K562 (cell line): Measurements from ENCODE around the gene PYGM. TPM values are rescaled to one million over a fixed set of nuclear protein-coding genes. Genes with fewer than 3 reads are reported as not detected.

Experiments
- ATAC-seq: fragments of 200-7000 bp; cut with Tn5 transposase; 3 replicates; pipeline ENCODE4 v1.9.1; 2020; ENCODE audit warnings: moderate library complexity
- BruUV-seq: library from RNA; stranded (reverse); fragments of 400-500 nt; replicated peaks from 2 replicates; lab custom pipeline; 2021; lab: Mats Ljungman, UMichigan
- CTCF ChIA-PET: fragments of 300-600 bp; formaldehyde crosslinking; extraction: SDS; loops from one replicate; lab custom pipeline; 2021; ENCODE audit warnings: low intra/inter-chr PET ratio; lab: Yijun Ruan, JAX
- POLR2A ChIA-PET: fragments of 300-600, 350-650 bp; sonication (Branson Sonifier 250); formaldehyde crosslinking; extraction: SDS; loops from one replicate; lab custom pipeline; 2021; ENCODE audit warnings: antibody characterized with exemption, inconsistent platforms; lab: Yijun Ruan, JAX
- DNase-seq, 4 experiments: peaks; one replicate each; pipeline versions ENCODE4 v3.0.0 to v3.0.0-alpha.2; 2011 to 2018; ENCODE audit warnings: low spot score in 3 of 4, mixed read lengths in 3 of 4; ENCODE audit errors: extremely low read depth in 1 of 4
- FAIRE-seq: peaks from 2 replicates; lab custom pipeline; 2011; peaks lifted over from hg19 to GRCh38; lab: Jason Lieb, UNC
- H2AFZ ChIP-seq: 2 replicates; pipeline ENCODE4 v1.6.0; 2011; ENCODE audit warnings: low read depth, low read length, control low read depth, inconsistent platforms
- H3K27ac ChIP-seq: fragments of 200-600 bp; 3 replicates; pipeline ENCODE4 v1.8.0; 2011; ENCODE audit warnings: low read depth, mild to moderate bottlenecking, control low read depth, inconsistent platforms, low read length, moderate library complexity, mixed read lengths; ENCODE audit errors: extremely low read depth
- H3K27me3 ChIP-seq, 2 experiments: fragments of 300-600 bp in 1 of 2; 2 replicates in 1 of 2; 3 replicates in 1 of 2; pipeline versions ENCODE4 v1.6.0 to v1.8.0; 2011; ENCODE audit warnings: inconsistent platforms in 2 of 2, low read length in 2 of 2, mild to moderate bottlenecking in 1 of 2, mixed read lengths in 1 of 2, moderate library complexity in 1 of 2; ENCODE audit not compliant: control insufficient read depth in 2 of 2, insufficient read depth in 2 of 2
- H3K36me3 ChIP-seq: fragments of 300-600 bp; 3 replicates; pipeline ENCODE4 v1.8.0; 2011; ENCODE audit warnings: mild to moderate bottlenecking, low read length, inconsistent platforms; ENCODE audit not compliant: control insufficient read depth, insufficient read depth
- H3K4me1 ChIP-seq, 2 experiments: fragments of 200-600 bp in 1 of 2; replicated peaks in 1 of 2; 2 replicates in 1 of 2; 3 replicates in 1 of 2; pipeline versions ENCODE4 v1.5.1 to v1.8.0; 2011; ENCODE audit warnings: inconsistent platforms in 2 of 2, low read length in 2 of 2, mild to moderate bottlenecking in 1 of 2, mixed read lengths in 1 of 2, moderate library complexity in 1 of 2; ENCODE audit not compliant: control insufficient read depth in 2 of 2, insufficient read depth in 2 of 2
- H3K4me2 ChIP-seq: 2 replicates; pipeline ENCODE4 v1.6.1; 2011; ENCODE audit warnings: low read length, control low read depth, inconsistent platforms, mixed read lengths; ENCODE audit not compliant: insufficient read depth
- H3K4me3 ChIP-seq: fragments of 200-600 bp; sonication (generic), shearing (Covaris generic); 2 replicates; pipeline ENCODE4 v1.5.1; 2016; ENCODE audit warnings: control low read depth, inconsistent platforms
- H3K79me2 ChIP-seq: fragments of 200-600 bp; 3 replicates; pipeline ENCODE4 v1.8.0; 2011; ENCODE audit warnings: low read length, inconsistent platforms; ENCODE audit not compliant: control insufficient read depth, insufficient read depth
- H3K9ac ChIP-seq, 2 experiments: 2 replicates each; pipeline versions ENCODE4 v1.6.0 to v1.6.1; 2011; ENCODE audit warnings: low read depth in 2 of 2, low read length in 2 of 2, control low read depth in 1 of 2, inconsistent platforms in 1 of 2, mild to moderate bottlenecking in 1 of 2, mixed read lengths in 1 of 2; ENCODE audit not compliant: insufficient read depth in 1 of 2
- H3K9me1 ChIP-seq: one replicate; pipeline ENCODE4 v1.6.0; 2011; ENCODE audit warnings: inconsistent platforms, mild to moderate bottlenecking, low read length, moderate library complexity; ENCODE audit not compliant: control insufficient read depth, insufficient read depth
- H3K9me3 ChIP-seq: replicated peaks from 2 replicates; pipeline ENCODE4 v1.5.1; 2011; ENCODE audit warnings: low read depth, low read length, inconsistent platforms; ENCODE audit not compliant: control insufficient read depth, insufficient read depth
- H4K20me1 ChIP-seq: replicated peaks from 2 replicates; pipeline ENCODE4 v1.6.1; 2011; ENCODE audit warnings: low read length, inconsistent platforms, mixed read lengths; ENCODE audit not compliant: control insufficient read depth, insufficient read depth
- CEBPZ ChIP-seq: fragments of 150-350 bp; IDR thresholded peaks from 2 replicates; pipeline ENCODE4 v1.6.1; 2014; ENCODE audit warnings: low read depth, mild to moderate bottlenecking, low read length, borderline replicate concordance
- CXXC5 ChIP-seq: fragments of 250-450 bp; sonication (Bioruptor Pico); IDR thresholded peaks from 2 replicates; pipeline ENCODE4 v1.8.0; 2022; ENCODE audit warnings: inconsistent platforms, mild to moderate bottlenecking, moderate library complexity
- EP400 ChIP-seq: fragments of 450-650 bp; IDR thresholded peaks from 2 replicates; pipeline ENCODE4 v1.6.1; 2017; ENCODE audit warnings: antibody characterized with exemption, mild to moderate bottlenecking, moderate library complexity
- EZH2 ChIP-seq: IDR thresholded peaks from 2 replicates; pipeline ENCODE4 v1.6.1; 2012; ENCODE audit warnings: low read depth, mild to moderate bottlenecking, inconsistent platforms, low read length, borderline replicate concordance
- GABPB1 ChIP-seq: sonication (generic); formaldehyde crosslinking; IDR thresholded peaks from 2 replicates; pipeline ENCODE4 v1.8.0; 2022; ENCODE audit warnings: mild to moderate bottlenecking, missing genetic modification reagents
- JUND ChIP-seq, 2 experiments: IDR thresholded peaks; 2 replicates in 1 of 2; 3 replicates in 1 of 2; pipeline ENCODE4 v1.6.1; 2011; ENCODE audit warnings: borderline replicate concordance in 2 of 2, low read depth in 2 of 2, low read length in 2 of 2, improper control_type of control experiment in 1 of 2, missing biosample characterization in 1 of 2, missing genetic modification characterization in 1 of 2, missing genetic modification reagents in 1 of 2
- KDM5B ChIP-seq: fragments of 200-600 bp; sonication (generic); IDR thresholded peaks from 2 replicates; pipeline ENCODE4 v1.6.1; 2012; ENCODE audit warnings: low read depth, mild to moderate bottlenecking, moderate library complexity, low read length, control low read depth, inconsistent platforms; ENCODE audit not compliant: insufficient replicate concordance
- SRF ChIP-seq, 2 experiments: fragments of 250-450, 450-650 bp in 1 of 2; sonication (Bioruptor Pico) in 1 of 2; sonication (generic) in 1 of 2; formaldehyde crosslinking; IDR thresholded peaks; 2 replicates each; pipeline versions ENCODE4 v1.5.0 to v1.5.1; 2020 to 2022; ENCODE audit warnings: mild to moderate bottlenecking in 1 of 2, missing genetic modification reagents in 1 of 2
- ZNF224 ChIP-seq: sonication (generic); formaldehyde crosslinking; IDR thresholded peaks from 2 replicates; pipeline ENCODE4 v1.8.0; 2022; ENCODE audit warnings: mild to moderate bottlenecking, missing genetic modification reagents
- WGBS: fragments of 100-300 bp; shearing (Covaris generic); methylation state at CpG from one replicate; pipeline ENCODE4 v1.1.6; 2016; ENCODE audit warnings: low coverage, mixed read lengths; ENCODE audit not compliant: insufficient coverage; ENCODE audit errors: missing lambda C conversion rate; 5-methylcytosine and 5-hydroxymethylcytosine counted together
- in situ Hi-C: fragments of 300-500 bp; cut with MboI; formaldehyde crosslinking; loops from 4 replicates; pipeline ENCODE4 v1.15.0; 2018; ENCODE audit warnings: inconsistent platforms, mixed read lengths
- intact Hi-C: fragments of 100-400 bp; cut with micrococcal nuclease; formaldehyde crosslinking; loops from 2 replicates; pipeline ENCODE4 v1.14.2; 2022
- polyA plus RNA-seq, 8 experiments: library from polyadenylated mRNA; depleted of rRNA in 4 of 8; stranded (reverse) in 5 of 8; unstranded in 3 of 8; fragments of >200 nt; fragmentation: Nextera tagmentation in 2 of 8; fragmentation: Illumina TruSeq in 1 of 8; extraction: Ambion mirVana in 2 of 8; extraction: Trizol in 1 of 8; gene quantifications; 2 replicates each; pipeline versions ENCODE4 v1.2.1 to v1.2.3, GENCODE V29; 2011 to 2014; ENCODE audit warnings: inconsistent platforms in 1 of 8, missing spikeins in 1 of 8
- total RNA-seq, 7 experiments: library from RNA; depleted of rRNA in 6 of 7; stranded (reverse); fragments of >200 nt in 6 of 7; fragmentation: Illumina TruSeq in 2 of 7; extraction: Trizol in 2 of 7; gene quantifications; 2 replicates each; pipeline versions ENCODE4 v1.2.1 to v1.2.3, GENCODE V29; 2011 to 2021; ENCODE audit warnings: low replicate concordance in 1 of 7
- TF ChIP-seq, protein P1 (sequence below): fragments of 200-800 bp; sonication (Bioruptor generic); IDR thresholded peaks from 2 replicates; pipeline ENCODE4 v1.6.1; 2017; ENCODE audit warnings: missing genetic modification characterization, missing compliant biosample characterization
- TF ChIP-seq, protein P2 (sequence below), 2 experiments: fragments of 450-650 bp; conservative IDR thresholded peaks; 2 replicates each; pipeline ENCODE4 v1.6.1; 2017; ENCODE audit warnings: mild to moderate bottlenecking in 2 of 2, moderate library complexity in 2 of 2

The PYGM gene
- total and polyA plus RNA-seq, 9 of the 15 experiments (the other 6 are each of a cell fraction or from before 2014, with no cell fraction given), result 0.07 to 1.5 (median 0.68) TPM

- peak within 1 kb of the TSS; percentile 67 for H3K4me3 ChIP-seq
- in situ Hi-C loops, result no loop called here
- BruUV-seq, result no TSS peak
- H3K4me2 ChIP-seq, result peak within 1 kb of the TSS; percentile 96
- H3K4me1 ChIP-seq, result peaks cover 6 to 18% of the 10 kb centered on the region in 2 experiments; a peak in 3 of 5 replicates
- DNase-seq (peak; percentile 96 to 100 (median 98)), FAIRE-seq (peak; percentile 100), ATAC-seq (peak; percentile 97)
- H3K9me1 ChIP-seq, result peaks cover 9% of the 10 kb centered on the region
- H2AFZ ChIP-seq, result peak within 1 kb of the TSS; percentile 61
- peaks cover 23% of the 10 kb centered on the region for H4K20me1 ChIP-seq
- intact Hi-C loops, result loop anchor here (1.0 to 5.0 kb wide), 3 partner anchors 24 to 109 kb away; partner anchors contain the start of gene MAP4K2
- H3K27ac ChIP-seq, result peak within 1 kb of the TSS; percentile 97
- H3K9ac ChIP-seq, result peak within 1 kb of the TSS; percentile 95
- peaks cover 38% of the 10 kb centered on the region for H3K36me3 ChIP-seq
- no peaks in the 10 kb centered on the region for H3K9me3 ChIP-seq
- H3K27me3 ChIP-seq, result no peaks in the 10 kb centered on the region
- under 1% methylated on average over 46 of the region's 80 CpGs for WGBS
- POLR2A ChIA-PET, result interaction anchor here (0.5 to 10.8 kb wide), 24 partner anchors 9 to 1947 kb away, joined by 3 to 168 read pairs (median 4); partner anchors contain the start of genes ATG2A, MAP4K2, MEN1 and PYGM
- peaks cover 44% of the 10 kb centered on the region for H3K79me2 ChIP-seq
- CTCF ChIA-PET, result interaction anchor here (0.7 kb wide), 1 partner anchor 476 kb away, joined by 4 read pairs; no protein-coding TSS in a partner anchor
- peak; percentile 88 for TF ChIP-seq JUND (IDR thresholded peaks at IDR 0.05; ENCODE audit: borderline replicate concordance, low read depth, low read length)
- peak; percentile 79; the same call in 1 of the 3 replicates for TF ChIP-seq JUND (tag; IDR thresholded peaks at IDR 0.05; ENCODE audit: borderline replicate concordance, low read depth, low read length)
- peak; percentile 82 for TF ChIP-seq EP400
- TF ChIP-seq CEBPZ, result no peak
- peak; percentile 37; the same call in 1 of the 2 replicates for TF ChIP-seq GABPB1 (CRISPR knock-in tag)
- TF ChIP-seq, protein P1, sequence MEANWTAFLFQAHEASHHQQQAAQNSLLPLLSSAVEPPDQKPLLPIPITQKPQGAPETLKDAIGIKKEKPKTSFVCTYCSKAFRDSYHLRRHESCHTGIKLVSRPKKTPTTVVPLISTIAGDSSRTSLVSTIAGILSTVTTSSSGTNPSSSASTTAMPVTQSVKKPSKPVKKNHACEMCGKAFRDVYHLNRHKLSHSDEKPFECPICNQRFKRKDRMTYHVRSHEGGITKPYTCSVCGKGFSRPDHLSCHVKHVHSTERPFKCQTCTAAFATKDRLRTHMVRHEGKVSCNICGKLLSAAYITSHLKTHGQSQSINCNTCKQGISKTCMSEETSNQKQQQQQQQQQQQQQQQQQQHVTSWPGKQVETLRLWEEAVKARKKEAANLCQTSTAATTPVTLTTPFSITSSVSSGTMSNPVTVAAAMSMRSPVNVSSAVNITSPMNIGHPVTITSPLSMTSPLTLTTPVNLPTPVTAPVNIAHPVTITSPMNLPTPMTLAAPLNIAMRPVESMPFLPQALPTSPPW, result peak; percentile 78
- TF ChIP-seq SRF (CRISPR knock-in tag; IDR thresholded peaks at IDR 0.05), result 0 out of 4 replicates have a peak, but pooled peaks of 1 of the 2 experiments have one; percentile 36
- TF ChIP-seq CXXC5 (CRISPR knock-in tag), result peak; percentile 81
- TF ChIP-seq, protein P2, sequence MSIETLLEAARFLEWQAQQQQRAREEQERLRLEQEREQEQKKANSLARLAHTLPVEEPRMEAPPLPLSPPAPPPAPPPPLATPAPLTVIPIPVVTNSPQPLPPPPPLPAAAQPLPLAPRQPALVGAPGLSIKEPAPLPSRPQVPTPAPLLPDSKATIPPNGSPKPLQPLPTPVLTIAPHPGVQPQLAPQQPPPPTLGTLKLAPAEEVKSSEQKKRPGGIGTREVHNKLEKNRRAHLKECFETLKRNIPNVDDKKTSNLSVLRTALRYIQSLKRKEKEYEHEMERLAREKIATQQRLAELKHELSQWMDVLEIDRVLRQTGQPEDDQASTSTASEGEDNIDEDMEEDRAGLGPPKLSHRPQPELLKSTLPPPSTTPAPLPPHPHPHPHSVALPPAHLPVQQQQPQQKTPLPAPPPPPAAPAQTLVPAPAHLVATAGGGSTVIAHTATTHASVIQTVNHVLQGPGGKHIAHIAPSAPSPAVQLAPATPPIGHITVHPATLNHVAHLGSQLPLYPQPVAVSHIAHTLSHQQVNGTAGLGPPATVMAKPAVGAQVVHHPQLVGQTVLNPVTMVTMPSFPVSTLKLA (conservative IDR thresholded peaks at IDR 0.05), result 0 out of 4 replicates have a peak, but pooled peaks of 1 of the 2 experiments have one; percentile 37
- TF ChIP-seq EZH2, result no peak
- peak; percentile 80 for TF ChIP-seq KDM5B
- no peak for TF ChIP-seq ZNF224 (CRISPR knock-in tag)
Measured at GRCh38 chr11:64778473-64779298, 18.9 kb upstream of the PYGM start, which contains the start of gene SF1. TSS of gene SF1 (minus strand) at chr11:64778542. CDS start at chr11:64778392, 150 bp downstream.
